ENCODE measurements around the gene ATP6V1D.

Gene ATP6V1D

DNA sequence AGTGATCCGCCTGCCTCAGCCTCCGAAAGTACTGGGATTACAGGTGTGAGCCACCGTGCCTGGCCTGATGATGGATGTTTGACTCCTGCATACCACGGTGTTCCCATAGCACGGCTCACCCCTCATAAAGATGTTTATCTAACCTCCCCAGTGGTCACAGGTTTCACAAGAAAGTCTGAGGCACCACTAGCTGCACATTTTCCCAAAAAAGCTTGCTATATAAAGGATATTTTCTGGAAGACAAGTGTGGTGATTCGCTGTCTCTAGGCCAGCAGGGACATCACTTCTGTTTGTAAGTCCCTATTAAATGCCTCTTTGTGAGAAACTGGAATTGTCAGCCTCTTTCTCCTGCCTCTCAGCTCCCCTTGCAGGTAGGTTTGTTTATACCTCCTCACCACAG is 34.1 kb upstream of the ATP6V1D start:
- no peak for DNase-seq
- Histone ChIP-seq H3K14ac (ENCODE audit: low read length) (no peak overlapping the region), H3K9ac (ENCODE audit: low read length) (no peak overlapping the region), H4K8ac (ENCODE audit: low read depth, low read length) (no peak overlapping the region), H2BK5ac (ENCODE audit: low read depth, low read length, poor library complexity) (no peak overlapping the region), H3K79me1 (ENCODE audit: low read length) (no peaks in the 10 kb centered on the region), H2BK12ac (ENCODE audit: low read length) (no peak overlapping the region), H3K4ac (ENCODE audit: low read depth, low read length) (no peak overlapping the region), H3K18ac (ENCODE audit: low read length) (no peak overlapping the region), H2AK5ac (ENCODE audit: low read length) (no peak overlapping the region), H4K91ac (ENCODE audit: low read depth, low read length) (no peak overlapping the region), H3K4me3 (ENCODE audit: low read depth, low read length) (no peak overlapping the region), H3K4me1 (ENCODE audit: control insufficient read depth in 1 of 2, insufficient read depth in 2 of 2, low read length in 2 of 2) (peaks cover 19 to 29% of the 10 kb centered on the region in 2 experiments), H3K4me2 (ENCODE audit: low read length) (no peak overlapping the region), H4K12ac (ENCODE audit: low read depth, low read length) (no peak overlapping the region), H2BK120ac (ENCODE audit: insufficient read depth, low read length, poor library complexity) (no peak overlapping the region), H3K36me3 (ENCODE audit: control insufficient read depth in 1 of 2, insufficient read depth in 2 of 2, low read length in 2 of 2) (no peaks in the 10 kb centered on the region), H3K27me3 (ENCODE audit: insufficient read depth, low read length) (no peaks in the 10 kb centered on the region), H3K9me3 (ENCODE audit: insufficient read depth, low read depth, low read length) (peaks cover 3% of the 10 kb centered on the region), H3K23ac (ENCODE audit: low read length) (no peak overlapping the region), H3K79me2 (ENCODE audit: control insufficient read depth, insufficient read depth, low read length, poor library complexity) (no peaks in the 10 kb centered on the region), H2AFZ (ENCODE audit: insufficient read depth, low read length, poor library complexity) (no peak overlapping the region), H3K27ac (ENCODE audit: low read depth, low read length) (no peak overlapping the region)
- WGBS (ENCODE audit: extremely low coverage, insufficient coverage, insufficient read length) = no CpG with 5 or more reads among the region's 6 CpGs

DNA sequence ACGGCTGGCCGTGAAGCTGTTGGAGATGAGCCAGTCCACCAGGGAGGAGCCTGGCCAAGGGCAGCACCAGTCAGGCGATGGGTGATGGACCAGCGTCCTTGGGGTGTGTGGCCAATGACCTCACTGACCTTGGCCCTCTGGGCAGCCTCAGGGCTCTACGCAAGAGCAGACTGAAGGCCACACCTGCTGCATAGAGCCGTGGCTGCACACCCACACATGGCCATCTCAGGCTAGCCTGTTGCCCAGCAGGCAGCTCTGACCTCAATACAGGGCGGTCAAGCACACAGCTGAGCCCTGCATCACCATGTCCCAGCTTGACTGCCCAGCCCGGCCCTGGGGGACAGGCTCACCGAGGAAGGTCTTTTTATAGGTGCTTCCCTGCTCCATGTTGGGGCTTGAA is 33.2 kb upstream of the ATP6V1D start:
- no peak overlapping the region for H2BK12ac ChIP-seq (ENCODE audit: low read length)
- H3K9ac ChIP-seq (ENCODE audit: low read length) = no peak overlapping the region
- H3K4me1 ChIP-seq (ENCODE audit: control insufficient read depth in 1 of 2, insufficient read depth in 2 of 2, low read length in 2 of 2) = peaks cover 19 to 29% of the 10 kb centered on the region in 2 experiments
- no peak overlapping the region for H3K4ac ChIP-seq (ENCODE audit: low read depth, low read length)
- no peak overlapping the region for H3K4me2 ChIP-seq (ENCODE audit: low read length)
- H4K8ac ChIP-seq (ENCODE audit: low read depth, low read length) = no peak overlapping the region
- no CpG with 5 or more reads among the region's 9 CpGs for WGBS (ENCODE audit: extremely low coverage, insufficient coverage, insufficient read length)
- H4K12ac ChIP-seq (ENCODE audit: low read depth, low read length) = no peak overlapping the region
- H3K9me3 ChIP-seq (ENCODE audit: insufficient read depth, low read depth, low read length) = peaks cover 3% of the 10 kb centered on the region
- no peaks in the 10 kb centered on the region for H3K27me3 ChIP-seq (ENCODE audit: insufficient read depth, low read length)
- H3K4me3 ChIP-seq (ENCODE audit: low read depth, low read length) = no peak overlapping the region
- H3K79me2 ChIP-seq (ENCODE audit: control insufficient read depth, insufficient read depth, low read length, poor library complexity) = no peaks in the 10 kb centered on the region
- no peak for DNase-seq
- H3K14ac ChIP-seq (ENCODE audit: low read length) = no peak overlapping the region
- no peak overlapping the region for H2BK120ac ChIP-seq (ENCODE audit: insufficient read depth, low read length, poor library complexity)
- no peak overlapping the region for H3K18ac ChIP-seq (ENCODE audit: low read length)
- no peaks in the 10 kb centered on the region for H3K79me1 ChIP-seq (ENCODE audit: low read length)
- no peaks in the 10 kb centered on the region for H3K36me3 ChIP-seq (ENCODE audit: control insufficient read depth in 1 of 2, insufficient read depth in 2 of 2, low read length in 2 of 2)
- no peak overlapping the region for H2AFZ ChIP-seq (ENCODE audit: insufficient read depth, low read length, poor library complexity)
- H4K91ac ChIP-seq (ENCODE audit: low read depth, low read length) = no peak overlapping the region
- H3K27ac ChIP-seq (ENCODE audit: low read depth, low read length) = no peak overlapping the region
- no peak overlapping the region for H3K23ac ChIP-seq (ENCODE audit: low read length)
- no peak overlapping the region for H2BK5ac ChIP-seq (ENCODE audit: low read depth, low read length, poor library complexity)
- no peak overlapping the region for H2AK5ac ChIP-seq (ENCODE audit: low read length)

DNA sequence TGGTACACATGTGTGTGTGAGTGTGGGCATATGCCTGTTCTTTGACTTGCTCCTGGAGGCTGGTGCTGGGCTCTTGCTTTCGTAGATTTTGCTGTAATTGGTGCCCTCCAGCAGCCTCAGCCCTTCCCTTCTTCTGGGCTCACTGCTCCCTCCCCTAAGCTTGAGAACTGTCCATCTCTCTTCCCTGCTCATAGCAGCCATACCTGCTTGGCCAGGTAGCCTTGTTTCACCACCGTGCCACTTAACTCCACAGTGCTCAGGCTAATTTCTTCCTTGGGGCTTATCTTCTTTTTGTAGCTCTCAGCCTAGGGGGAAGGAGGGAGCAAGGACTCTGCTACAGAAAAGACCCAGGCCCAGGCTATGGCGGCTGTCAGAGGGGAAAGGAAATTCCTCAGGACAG is 32.5 kb upstream of the ATP6V1D start:
- Histone ChIP-seq H3K9me3 (ENCODE audit: insufficient read depth, low read depth, low read length) (no peaks in the 10 kb centered on the region), H3K27ac (ENCODE audit: low read depth, low read length) (no peak overlapping the region), H3K4me1 (ENCODE audit: control insufficient read depth in 1 of 2, insufficient read depth in 2 of 2, low read length in 2 of 2) (peaks cover 19 to 26% of the 10 kb centered on the region in 2 experiments), H2AFZ (ENCODE audit: insufficient read depth, low read length, poor library complexity) (no peak overlapping the region), H3K4ac (ENCODE audit: low read depth, low read length) (no peak overlapping the region), H2AK5ac (ENCODE audit: low read length) (no peak overlapping the region), H3K4me3 (ENCODE audit: low read depth, low read length) (no peak overlapping the region), H3K36me3 (ENCODE audit: control insufficient read depth in 1 of 2, insufficient read depth in 2 of 2, low read length in 2 of 2) (peaks cover 0 to 2% of the 10 kb centered on the region in 2 experiments), H3K14ac (ENCODE audit: low read length) (no peak overlapping the region), H3K23ac (ENCODE audit: low read length) (no peak overlapping the region), H3K18ac (ENCODE audit: low read length) (no peak overlapping the region), H4K8ac (ENCODE audit: low read depth, low read length) (no peak overlapping the region), H3K79me1 (ENCODE audit: low read length) (no peaks in the 10 kb centered on the region), H3K79me2 (ENCODE audit: control insufficient read depth, insufficient read depth, low read length, poor library complexity) (no peaks in the 10 kb centered on the region), H3K9ac (ENCODE audit: low read length) (no peak overlapping the region), H2BK5ac (ENCODE audit: low read depth, low read length, poor library complexity) (no peak overlapping the region), H2BK12ac (ENCODE audit: low read length) (no peak overlapping the region), H3K27me3 (ENCODE audit: insufficient read depth, low read length) (no peaks in the 10 kb centered on the region), H2BK120ac (ENCODE audit: insufficient read depth, low read length, poor library complexity) (no peak overlapping the region), H3K4me2 (ENCODE audit: low read length) (no peak overlapping the region), H4K12ac (ENCODE audit: low read depth, low read length) (no peak overlapping the region), H4K91ac (ENCODE audit: low read depth, low read length) (no peak overlapping the region)
- WGBS (ENCODE audit: extremely low coverage, insufficient coverage, insufficient read length) = no CpG with 5 or more reads among the region's 3 CpGs
- DNase-seq = peak; percentile 25 to 50

DNA sequence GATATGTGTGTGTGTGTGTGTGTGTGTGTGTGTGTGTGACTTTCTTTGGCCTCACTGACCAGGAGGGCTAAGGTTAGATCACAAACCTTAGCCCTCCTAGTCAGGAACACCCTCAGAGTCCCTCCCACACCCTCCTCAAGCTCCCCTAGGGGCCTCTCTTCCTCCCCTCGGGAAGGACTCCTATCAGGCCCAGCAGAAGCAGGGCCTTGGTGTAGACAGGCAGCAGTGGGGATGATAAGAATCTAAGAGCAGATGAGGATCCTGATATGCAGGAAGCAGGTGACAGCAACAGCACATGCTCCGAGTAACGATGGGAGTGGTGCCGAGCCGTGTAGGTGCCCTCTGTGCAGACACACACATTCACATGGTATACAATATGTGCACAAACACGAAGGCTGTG is 31.7 kb upstream of the ATP6V1D start:
- H3K4me2 ChIP-seq (ENCODE audit: low read length) = no peak overlapping the region
- H4K91ac ChIP-seq (ENCODE audit: low read depth, low read length) = no peak overlapping the region
- no peak overlapping the region for H3K4me3 ChIP-seq (ENCODE audit: low read depth, low read length)
- no peaks in the 10 kb centered on the region for H3K79me2 ChIP-seq (ENCODE audit: control insufficient read depth, insufficient read depth, low read length, poor library complexity)
- no peak overlapping the region for H4K8ac ChIP-seq (ENCODE audit: low read depth, low read length)
- H3K23ac ChIP-seq (ENCODE audit: low read length) = no peak overlapping the region
- no CpG with 5 or more reads among the region's 6 CpGs for WGBS (ENCODE audit: extremely low coverage, insufficient coverage, insufficient read length)
- no peak overlapping the region for H2BK5ac ChIP-seq (ENCODE audit: low read depth, low read length, poor library complexity)
- H3K9me3 ChIP-seq (ENCODE audit: insufficient read depth, low read depth, low read length) = no peaks in the 10 kb centered on the region
- H3K18ac ChIP-seq (ENCODE audit: low read length) = no peak overlapping the region
- no peak overlapping the region for H2AK5ac ChIP-seq (ENCODE audit: low read length)
- peaks cover 17 to 24% of the 10 kb centered on the region in 2 experiments for H3K4me1 ChIP-seq (ENCODE audit: control insufficient read depth in 1 of 2, insufficient read depth in 2 of 2, low read length in 2 of 2)
- H3K79me1 ChIP-seq (ENCODE audit: low read length) = no peaks in the 10 kb centered on the region
- no peak overlapping the region for H2BK120ac ChIP-seq (ENCODE audit: insufficient read depth, low read length, poor library complexity)
- H3K27me3 ChIP-seq (ENCODE audit: insufficient read depth, low read length) = no peaks in the 10 kb centered on the region
- no peak overlapping the region for H2AFZ ChIP-seq (ENCODE audit: insufficient read depth, low read length, poor library complexity)
- no peak overlapping the region for H2BK12ac ChIP-seq (ENCODE audit: low read length)
- no peak overlapping the region for H3K4ac ChIP-seq (ENCODE audit: low read depth, low read length)
- peak; percentile 48 to 62 for DNase-seq
- H3K27ac ChIP-seq (ENCODE audit: low read depth, low read length) = no peak overlapping the region
- no peak overlapping the region for H3K14ac ChIP-seq (ENCODE audit: low read length)
- H3K9ac ChIP-seq (ENCODE audit: low read length) = no peak overlapping the region
- peaks cover 0 to 5% of the 10 kb centered on the region in 2 experiments for H3K36me3 ChIP-seq (ENCODE audit: control insufficient read depth in 1 of 2, insufficient read depth in 2 of 2, low read length in 2 of 2)
- no peak overlapping the region for H4K12ac ChIP-seq (ENCODE audit: low read depth, low read length)

Measured in trophoblast cell (in vitro differentiated cells and primary cell).